Activated CD4-positive, alpha-beta T cell treated with anti-CD3 and anti-CD28 coated beads, Interleukin-2, amount 50 U/mL, for 1 hour (primary cell): ENCODE results near the gene ASB15.
"Not testable (repeated sequence)": the region's sequence is repeated elsewhere in the genome, so short reads cannot be mapped to it uniquely, and the experiment has no call there.

Experiments used
- DNase-seq: peaks from one replicate; pipeline ENCODE4 v3.0.0-alpha.2; 2020

The ASB15 gene

GRCh38 chr7:123601530-123601929, at the start of gene ASB15:
TSS of gene ASB15 (plus strand) at chr7:123601821. CDS start at chr7:123614503, 12,682 bp downstream.
- DNase-seq, result no peak

GRCh38 chr7:123552134-123552533, 49.5 kb upstream of the ASB15 start:
- DNase-seq, result not testable (repeated sequence)

- no peak for DNase-seq
These were observed 49.0 kb upstream of the ASB15 start for GRCh38 chr7:123552641-123553040.

- no peak for DNase-seq
These were observed 48.5 kb upstream of the ASB15 start for GRCh38 chr7:123553159-123553558.

- no peak for DNase-seq
These were observed 46.1 kb upstream of the ASB15 start for GRCh38 chr7:123555484-123555883.

GRCh38 chr7:123557016-123557397, 44.6 kb upstream of the ASB15 start:
- no peak for DNase-seq

- DNase-seq, result peak; percentile 95
These were observed 44.0 kb upstream of the ASB15 start, which contains the start of gene NDUFA5 for GRCh38 chr7:123557398-123558288. TSS of gene NDUFA5 (minus strand) at chr7:123557818. CDS start at chr7:123557795, 23 bp downstream.

- no peak for DNase-seq
These were observed 43.2 kb upstream of the ASB15 start for GRCh38 chr7:123558289-123558874.

- DNase-seq, result no peak
These were observed 39.5 kb upstream of the ASB15 start for GRCh38 chr7:123562121-123562520.

- DNase-seq, result no peak
These were observed 32.1 kb upstream of the ASB15 start for GRCh38 chr7:123569352-123570010.

- DNase-seq, result no peak
These were observed 31.0 kb upstream of the ASB15 start for GRCh38 chr7:123570390-123571182.

GRCh38 chr7:123571187-123571586, 30.4 kb upstream of the ASB15 start:
- no peak for DNase-seq

GRCh38 chr7:123571684-123572083, 29.9 kb upstream of the ASB15 start:
- DNase-seq, result no peak

GRCh38 chr7:123573341-123573740, 28.3 kb upstream of the ASB15 start:
- no peak for DNase-seq

- no peak for DNase-seq
These were observed 27.6 kb upstream of the ASB15 start for GRCh38 chr7:123573896-123574467.

- DNase-seq, result no peak
These were observed 22.2 kb upstream of the ASB15 start for GRCh38 chr7:123579416-123579815.

- no peak for DNase-seq
These were observed 21.0 kb upstream of the ASB15 start for GRCh38 chr7:123580406-123581161.

GRCh38 chr7:123581162-123581459, 20.5 kb upstream of the ASB15 start:
- no peak for DNase-seq

- no peak for DNase-seq
These were observed 17.8 kb upstream of the ASB15 start for GRCh38 chr7:123583821-123584220.

GRCh38 chr7:123588376-123588775, 13.2 kb upstream of the ASB15 start:
- no peak for DNase-seq

- no peak for DNase-seq
These were observed 6.8 kb upstream of the ASB15 start for GRCh38 chr7:123594813-123595241.

GRCh38 chr7:123598657-123599056, 3.0 kb upstream of the ASB15 start:
- no peak for DNase-seq
